Activated naive CD8-positive, alpha-beta T cell (primary cell): Measurements from ENCODE around the gene C10orf71.

Experiments
- H3K27ac Mint-ChIP-seq: one replicate; pipeline ENCODE4 v1.8.0; 2021; ENCODE audit warnings: mixed read lengths
- H3K27me3 Mint-ChIP-seq: one replicate; pipeline ENCODE4 v1.8.0; 2021; ENCODE audit warnings: mixed read lengths
- H3K36me3 Mint-ChIP-seq: one replicate; pipeline ENCODE4 v1.8.0; 2021; ENCODE audit warnings: mixed read lengths
- H3K4me1 Mint-ChIP-seq: one replicate; pipeline ENCODE4 v1.8.0; 2021; ENCODE audit warnings: low read depth, mixed read lengths
- H3K4me3 Mint-ChIP-seq: one replicate; pipeline ENCODE4 v1.8.0; 2021; ENCODE audit warnings: mild to moderate bottlenecking, mixed read lengths
- H3K9me3 Mint-ChIP-seq: one replicate; pipeline ENCODE4 v1.8.0; 2021; ENCODE audit warnings: low read depth, mixed read lengths

The C10orf71 gene

GRCh38 chr10:49310901-49311554 lies 12.1 kb downstream of the C10orf71 start:
- Mint-ChIP-seq H3K27me3 (peaks cover 1% of the 10 kb centered on the region), H3K27ac (no peak overlapping the region), H3K9me3 (no peaks in the 10 kb centered on the region), H3K4me3 (no peak overlapping the region), H3K36me3 (no peaks in the 10 kb centered on the region), H3K4me1 (peaks cover 15% of the 10 kb centered on the region)

- Mint-ChIP-seq H3K9me3 (no peaks in the 10 kb centered on the region), H3K36me3 (no peaks in the 10 kb centered on the region), H3K4me3 (no peak overlapping the region), H3K27ac (no peak overlapping the region), H3K27me3 (no peaks in the 10 kb centered on the region), H3K4me1 (peaks cover 15% of the 10 kb centered on the region)
These were observed 12.7 kb downstream of the C10orf71 start for GRCh38 chr10:49311555-49312236.

GRCh38 chr10:49312246-49312869 lies 13.4 kb downstream of the C10orf71 start:
- Mint-ChIP-seq H3K36me3 (no peaks in the 10 kb centered on the region), H3K9me3 (no peaks in the 10 kb centered on the region), H3K4me1 (peaks cover 15% of the 10 kb centered on the region), H3K27ac (no peak overlapping the region), H3K4me3 (no peak overlapping the region), H3K27me3 (no peaks in the 10 kb centered on the region)

DNA sequence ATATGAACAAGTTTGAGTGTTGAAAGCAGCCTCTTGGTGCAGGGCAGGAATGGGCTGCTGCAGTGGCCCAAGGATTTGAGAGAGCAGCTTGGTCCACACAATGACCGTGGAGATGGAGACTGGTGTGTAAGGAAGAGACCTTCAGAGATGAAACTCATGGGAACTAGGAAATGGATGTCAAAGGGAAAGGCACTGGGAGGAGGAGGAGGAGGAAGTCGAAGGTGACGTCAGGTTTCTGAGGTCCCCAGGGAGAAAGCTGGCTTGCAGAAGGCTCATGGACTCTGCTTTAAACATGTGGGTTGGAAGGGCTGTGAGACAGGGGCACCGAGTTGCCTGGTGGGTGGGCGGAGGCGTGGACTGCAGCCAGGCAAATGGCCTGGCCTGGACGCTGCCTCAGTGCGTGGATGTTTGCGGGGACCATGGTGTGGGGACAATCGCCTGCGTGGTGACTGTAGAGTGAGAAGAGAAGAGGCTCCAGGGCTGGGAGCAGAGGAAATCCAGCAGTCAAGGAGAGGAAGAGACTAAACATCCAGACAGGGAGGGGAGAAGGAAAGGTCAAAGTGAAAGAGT lies 14.6 kb downstream of the C10orf71 start:
- Mint-ChIP-seq H3K27ac (no peak overlapping the region), H3K4me1 (peaks cover 15% of the 10 kb centered on the region), H3K36me3 (no peaks in the 10 kb centered on the region), H3K9me3 (no peaks in the 10 kb centered on the region), H3K4me3 (no peak overlapping the region), H3K27me3 (no peaks in the 10 kb centered on the region)

DNA sequence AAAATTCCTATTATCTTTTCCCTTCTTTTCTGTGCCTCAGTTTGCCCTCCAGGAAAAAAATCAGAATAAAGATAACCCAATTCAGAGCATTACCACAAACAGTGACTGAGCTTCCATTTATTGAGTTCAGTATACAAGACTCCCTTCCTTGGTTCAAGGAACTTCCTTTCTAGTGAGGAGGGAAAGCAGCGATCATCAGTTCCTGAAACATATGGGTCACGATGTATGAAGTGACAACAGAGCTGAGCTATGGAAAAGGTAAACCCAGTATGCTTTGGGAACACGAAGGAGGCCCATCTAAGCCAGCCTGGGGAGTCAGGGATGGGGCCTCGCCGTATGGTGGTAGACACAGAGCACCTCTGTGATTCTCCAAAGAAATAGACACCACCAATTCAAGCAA lies 15.8 kb downstream of the C10orf71 start:
- Mint-ChIP-seq H3K36me3 (no peaks in the 10 kb centered on the region), H3K27ac (no peak overlapping the region), H3K9me3 (no peaks in the 10 kb centered on the region), H3K27me3 (no peaks in the 10 kb centered on the region), H3K4me3 (no peak overlapping the region), H3K4me1 (peaks cover 8% of the 10 kb centered on the region)

DNA sequence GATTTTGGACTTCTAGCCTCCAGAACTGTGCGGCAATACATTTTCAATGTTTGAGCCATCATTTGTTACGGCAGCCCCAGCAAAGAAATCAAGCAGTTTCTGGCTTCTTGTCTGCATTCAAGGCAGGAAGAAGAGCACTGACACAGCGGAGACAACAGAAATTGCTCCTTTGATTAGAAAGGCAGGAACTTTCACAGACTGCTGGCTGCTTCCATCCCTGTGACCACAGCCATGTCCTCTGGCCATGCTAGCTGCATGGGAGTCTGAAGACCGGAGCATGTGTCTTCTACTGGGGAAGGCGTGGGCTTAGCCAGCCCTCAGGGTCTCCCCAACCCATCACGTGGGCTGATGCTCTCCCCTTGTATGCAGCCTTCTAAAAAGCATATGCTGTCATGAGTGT lies 19.1 kb downstream of the C10orf71 start:
- no peak overlapping the region for H3K27ac Mint-ChIP-seq
- H3K4me1 Mint-ChIP-seq, result no peaks in the 10 kb centered on the region
- H3K36me3 Mint-ChIP-seq, result no peaks in the 10 kb centered on the region
- no peaks in the 10 kb centered on the region for H3K27me3 Mint-ChIP-seq
- H3K4me3 Mint-ChIP-seq, result no peak overlapping the region
- H3K9me3 Mint-ChIP-seq, result no peaks in the 10 kb centered on the region

GRCh38 chr10:49318755-49319154 lies 19.8 kb downstream of the C10orf71 start:
- Mint-ChIP-seq H3K4me3 (no peak overlapping the region), H3K4me1 (no peaks in the 10 kb centered on the region), H3K9me3 (no peaks in the 10 kb centered on the region), H3K27ac (no peak overlapping the region), H3K36me3 (no peaks in the 10 kb centered on the region), H3K27me3 (no peaks in the 10 kb centered on the region)

DNA sequence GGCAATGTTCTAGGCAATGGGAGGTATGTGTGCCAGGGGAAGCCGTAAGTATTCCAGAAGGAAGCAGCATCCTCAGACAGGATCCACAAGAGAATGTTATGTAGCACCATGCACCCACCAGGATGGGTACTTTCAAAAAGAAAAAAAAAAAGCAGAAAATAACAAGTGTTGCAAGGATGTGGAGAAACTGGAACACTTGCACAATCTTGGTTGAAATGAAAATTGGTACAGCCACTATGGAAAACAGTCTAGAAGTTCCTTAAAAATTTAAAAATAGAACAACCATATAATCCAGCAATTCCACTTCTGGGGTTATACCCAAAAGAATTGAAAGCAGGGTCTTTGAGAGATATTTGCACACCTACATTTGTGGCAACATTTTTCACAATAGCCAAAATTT lies 20.2 kb downstream of the C10orf71 start:
- H3K4me1 Mint-ChIP-seq, result no peaks in the 10 kb centered on the region
- H3K4me3 Mint-ChIP-seq, result no peak overlapping the region
- H3K27me3 Mint-ChIP-seq, result no peaks in the 10 kb centered on the region
- H3K36me3 Mint-ChIP-seq, result no peaks in the 10 kb centered on the region
- no peak overlapping the region for H3K27ac Mint-ChIP-seq
- H3K9me3 Mint-ChIP-seq, result no peaks in the 10 kb centered on the region

GRCh38 chr10:49320191-49320590 lies 21.2 kb downstream of the C10orf71 start:
- Mint-ChIP-seq H3K36me3 (no peaks in the 10 kb centered on the region), H3K4me1 (no peaks in the 10 kb centered on the region), H3K4me3 (no peak overlapping the region), H3K27ac (no peak overlapping the region), H3K27me3 (peaks cover 3% of the 10 kb centered on the region), H3K9me3 (no peaks in the 10 kb centered on the region)

DNA sequence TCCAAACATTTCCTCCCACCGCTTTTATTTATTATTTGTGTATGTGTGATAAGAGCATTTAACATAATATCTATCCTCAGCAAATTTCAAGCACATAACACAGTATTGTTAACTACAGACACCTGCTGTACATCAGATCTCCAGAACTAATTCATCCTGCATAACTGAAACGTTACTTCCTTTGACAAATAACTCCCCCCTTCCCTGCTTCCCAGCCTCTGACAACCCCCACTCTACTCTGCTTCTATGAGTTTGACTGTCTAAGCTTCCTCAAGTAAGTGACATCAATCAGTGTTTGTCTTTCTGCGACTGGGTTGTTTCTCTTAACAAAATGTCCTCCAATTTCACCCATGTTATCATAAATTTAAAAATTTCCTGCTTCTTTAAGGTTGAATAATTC lies 22.1 kb downstream of the C10orf71 start:
- Mint-ChIP-seq H3K27ac (no peak overlapping the region), H3K4me3 (no peak overlapping the region)

DNA sequence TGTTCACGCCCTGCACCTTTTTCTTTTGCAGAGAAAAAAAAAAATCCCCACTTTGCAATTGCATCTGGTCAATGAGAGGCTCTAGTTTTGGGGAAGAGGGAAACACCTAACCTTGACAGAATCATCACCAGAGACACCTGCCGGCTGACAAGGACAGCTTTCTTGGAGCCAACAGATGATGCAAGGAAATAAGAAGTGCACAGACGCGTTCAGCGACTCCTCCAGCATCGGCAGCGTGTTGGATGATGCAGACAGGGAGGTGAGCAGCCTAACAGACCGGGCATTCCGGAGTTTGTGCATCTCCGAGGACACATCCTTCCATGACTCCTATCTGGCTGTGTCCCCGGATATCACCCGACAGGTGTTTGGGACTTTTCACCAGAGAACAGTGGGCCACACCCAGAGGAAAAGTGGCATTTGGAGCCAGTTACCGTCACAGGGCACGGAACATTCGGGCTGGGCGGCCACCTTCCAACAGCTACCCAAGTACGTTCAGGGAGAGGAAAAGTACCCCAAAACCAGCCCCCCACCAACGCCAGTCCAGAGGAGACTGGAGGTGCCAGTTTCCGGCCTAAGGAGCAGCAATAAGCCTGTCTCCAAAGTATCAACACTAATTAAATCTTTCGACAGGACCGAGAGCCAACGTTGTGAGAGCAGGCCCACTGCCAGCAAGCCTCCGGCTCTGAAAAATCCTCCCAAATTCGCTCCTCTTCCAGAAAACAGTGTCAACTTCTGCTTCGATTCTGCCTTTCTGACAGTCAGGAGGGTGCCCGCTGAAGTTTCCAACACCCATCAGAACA lies 23.6 kb downstream of the C10orf71 start:
- Mint-ChIP-seq H3K9me3 (no peaks in the 10 kb centered on the region), H3K36me3 (no peaks in the 10 kb centered on the region), H3K4me1 (no peaks in the 10 kb centered on the region), H3K27me3 (peaks cover 3% of the 10 kb centered on the region), H3K27ac (no peak overlapping the region), H3K4me3 (no peak overlapping the region)

More for the DNA sequence above, 22.1 kb downstream of the C10orf71 start:
- Mint-ChIP-seq H3K9me3 (no peaks in the 10 kb centered on the region), H3K36me3 (no peaks in the 10 kb centered on the region), H3K4me1 (no peaks in the 10 kb centered on the region), H3K27me3 (peaks cover 3% of the 10 kb centered on the region)

GRCh38 chr10:49323171-49323895 lies 24.4 kb downstream of the C10orf71 start:
- no peak overlapping the region for H3K27ac Mint-ChIP-seq
- H3K36me3 Mint-ChIP-seq, result no peaks in the 10 kb centered on the region
- H3K27me3 Mint-ChIP-seq, result peaks cover 3% of the 10 kb centered on the region
- no peaks in the 10 kb centered on the region for H3K4me1 Mint-ChIP-seq
- H3K9me3 Mint-ChIP-seq, result no peaks in the 10 kb centered on the region
- H3K4me3 Mint-ChIP-seq, result no peak overlapping the region

- no peaks in the 10 kb centered on the region for H3K36me3 Mint-ChIP-seq
- no peak overlapping the region for H3K27ac Mint-ChIP-seq
- no peak overlapping the region for H3K4me3 Mint-ChIP-seq
- no peaks in the 10 kb centered on the region for H3K9me3 Mint-ChIP-seq
- peaks cover 3% of the 10 kb centered on the region for H3K27me3 Mint-ChIP-seq
- H3K4me1 Mint-ChIP-seq, result no peaks in the 10 kb centered on the region
These were observed 24.9 kb downstream of the C10orf71 start for GRCh38 chr10:49323896-49324270.

DNA sequence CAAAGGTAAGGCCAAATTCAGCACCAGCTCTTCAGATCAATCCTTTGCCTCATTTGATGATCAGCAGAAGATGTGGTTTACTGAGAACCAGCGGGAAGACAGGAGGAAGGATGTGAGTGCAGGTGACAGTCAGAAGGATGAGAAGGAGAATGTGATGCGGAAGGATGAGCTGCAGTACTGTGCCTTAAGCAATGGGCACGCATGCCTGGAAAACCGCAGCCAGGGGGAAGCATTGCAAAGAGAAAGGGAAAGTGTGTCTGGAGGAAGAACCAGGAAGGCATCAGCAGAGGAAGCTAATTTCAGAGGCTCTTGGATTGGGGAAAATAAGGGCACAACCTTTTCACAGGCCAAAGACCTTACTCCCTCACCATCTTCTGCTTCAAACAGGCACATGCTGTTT lies 25.7 kb downstream of the C10orf71 start:
- Mint-ChIP-seq H3K4me1 (no peaks in the 10 kb centered on the region), H3K4me3 (no peak overlapping the region), H3K27me3 (peaks cover 3% of the 10 kb centered on the region)

More for the DNA sequence above, 25.7 kb downstream of the C10orf71 start:
- H3K27ac Mint-ChIP-seq, result no peak overlapping the region
- H3K9me3 Mint-ChIP-seq, result no peaks in the 10 kb centered on the region
- no peaks in the 10 kb centered on the region for H3K36me3 Mint-ChIP-seq
